Esophagus muscularis mucosa (tissue), 4 donors: Measurements from ENCODE around the gene SCAMP2. TPM values are rescaled to one million over a fixed set of nuclear protein-coding genes. Genes with fewer than 3 reads are reported as not detected.

Source experiments
- DNase-seq: peaks from one replicate; pipeline ENCODE4 v3.0.0-alpha.2; 2017; ENCODE audit errors: extremely low spot score
- H3K27ac ChIP-seq, 4 donors: fragments of 200-600 bp; sonication (generic); replicated peaks in 1 of 4; 1 replicate in 3 of 4; 2 replicates in 1 of 4; pipeline ENCODE4 v1.5.1; 2016 to 2019; ENCODE audit warnings: mild to moderate bottlenecking in 1 of 4
- H3K27me3 ChIP-seq, 4 donors: fragments of 200-600 bp; sonication (generic); one replicate each; pipeline versions ENCODE4 v1.5.1 to v1.6.0; 2016 to 2019
- H3K36me3 ChIP-seq, 4 donors: fragments of 200-600 bp; sonication (generic); one replicate each; pipeline ENCODE4 v1.5.1; 2016 to 2019
- H3K4me1 ChIP-seq, 4 donors: fragments of 200-600 bp; sonication (generic); one replicate each; pipeline ENCODE4 v1.5.1; 2016 to 2019
- H3K4me3 ChIP-seq, 4 donors: fragments of 200-600 bp; sonication (generic); 1 replicate in 2 of 4; 2 replicates in 2 of 4; pipeline ENCODE4 v1.5.1; 2016 to 2019; ENCODE audit warnings: mild to moderate bottlenecking in 4 of 4, moderate library complexity in 1 of 4
- H3K9me3 ChIP-seq, 4 donors: fragments of 200-600 bp; sonication (generic); 1 replicate in 3 of 4; 2 replicates in 1 of 4; pipeline ENCODE4 v1.5.1; 2016 to 2019
- EP300 ChIP-seq: sonication (generic); formaldehyde crosslinking; IDR thresholded peaks from one replicate; pipeline ENCODE4 v1.6.1; 2017; ENCODE audit warnings: antibody characterized with exemption
- POLR2A ChIP-seq: fragments of 450-650 bp; IDR thresholded peaks from one replicate; pipeline ENCODE4 v1.6.1; 2017; ENCODE audit warnings: antibody characterized with exemption, moderate library complexity, mild to moderate bottlenecking, low read depth
- POLR2AphosphoS5 ChIP-seq, 2 donors: sonication (generic); formaldehyde crosslinking; IDR thresholded peaks; one replicate each; pipeline ENCODE4 v1.6.1; 2017; ENCODE audit warnings: antibody characterized with exemption in 2 of 2
- WGBS: methylation state at CpG from one replicate; pipeline ENCODE4 v1.1.5; 2018; 5-methylcytosine and 5-hydroxymethylcytosine counted together
- intact Hi-C: fragments of 100-400 bp; cut with DNase I; formaldehyde crosslinking; loops from one replicate; pipeline ENCODE4 v1.15.1; 2023
- total RNA-seq, 4 donors: library from RNA; depleted of rRNA; stranded (reverse); fragments of >200 nt; gene quantifications; one replicate each; pipeline versions ENCODE4 v1.1.0 to v1.2.1, GENCODE V29; 2016
- TF ChIP-seq, protein P1 (sequence below), 3 experiments: fragments of 200-600 bp in 2 of 3; fragments of 450-650 bp in 1 of 3; sonication (generic) in 2 of 3; IDR thresholded peaks; one replicate each; pipeline ENCODE4 v1.5.1; 2017 to 2019; ENCODE audit warnings: antibody characterized with exemption in 3 of 3, mild to moderate bottlenecking in 2 of 3, moderate library complexity in 1 of 3

SCAMP2 gene
- total RNA-seq, 4 donors from 2014 or later = 57.3 to 125 (median 94.9) TPM

DNA sequence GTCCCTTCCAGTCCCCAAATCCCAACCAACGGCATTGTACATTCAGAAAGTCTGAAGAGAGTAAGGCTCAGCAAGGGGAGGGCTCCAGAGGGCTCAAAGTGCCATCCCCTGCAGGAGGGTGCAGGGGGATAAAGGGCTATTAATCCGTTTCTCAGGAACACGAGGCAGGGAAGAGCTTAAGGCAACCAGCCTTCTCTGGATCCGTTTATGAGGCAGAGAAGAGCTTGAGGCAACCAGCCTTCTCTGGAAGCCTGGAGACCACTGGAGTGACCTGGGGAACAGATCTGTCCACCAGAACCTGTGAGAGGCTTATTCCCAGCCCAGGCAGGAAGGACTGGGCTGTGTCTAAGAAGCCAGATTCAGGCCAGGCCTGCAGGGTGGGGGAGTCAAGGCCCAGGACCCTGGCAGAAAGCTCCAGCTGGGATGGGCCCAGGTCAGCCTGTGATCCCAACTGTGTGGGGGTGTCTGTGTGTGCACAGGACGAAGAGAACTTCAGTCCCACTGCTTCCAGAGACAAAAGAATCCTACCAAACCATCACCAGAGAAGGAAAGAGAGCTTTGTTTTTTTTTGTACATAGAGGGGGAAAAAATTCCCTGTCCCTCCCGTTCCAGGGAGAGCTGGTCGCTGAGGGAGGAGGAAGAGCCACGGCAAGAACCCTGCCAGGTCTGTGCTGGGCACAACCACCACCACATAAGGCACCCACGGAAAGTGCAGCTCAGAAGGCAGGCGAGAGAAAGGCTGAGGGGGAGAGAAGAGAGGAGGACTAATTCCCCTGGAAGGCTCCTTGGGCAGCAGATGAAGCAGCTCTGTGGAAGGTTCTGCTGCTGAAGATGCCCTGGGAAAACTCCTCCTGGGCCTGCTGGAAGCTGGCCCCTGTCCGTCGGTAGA is 28.6 kb downstream of the SCAMP2 start:
- intact Hi-C loops = no loop called here
- DNase-seq = no peak
- Histone ChIP-seq H3K36me3 (peaks cover 22 to 71% (median 63%) of the 10 kb centered on the region in 4 donors), H3K27ac (peak overlapping the region; percentile 74 to 90 (median 88)), H3K4me3 (no peak overlapping the region), H3K4me1 (peaks cover 28 to 57% (median 39%) of the 10 kb centered on the region in 4 donors), H3K27me3 (no peaks in the 10 kb centered on the region), H3K9me3 (no peaks in the 10 kb centered on the region)
- 82% methylated on average over 12 of the region's 12 CpGs for WGBS
- TF ChIP-seq, protein P1, sequence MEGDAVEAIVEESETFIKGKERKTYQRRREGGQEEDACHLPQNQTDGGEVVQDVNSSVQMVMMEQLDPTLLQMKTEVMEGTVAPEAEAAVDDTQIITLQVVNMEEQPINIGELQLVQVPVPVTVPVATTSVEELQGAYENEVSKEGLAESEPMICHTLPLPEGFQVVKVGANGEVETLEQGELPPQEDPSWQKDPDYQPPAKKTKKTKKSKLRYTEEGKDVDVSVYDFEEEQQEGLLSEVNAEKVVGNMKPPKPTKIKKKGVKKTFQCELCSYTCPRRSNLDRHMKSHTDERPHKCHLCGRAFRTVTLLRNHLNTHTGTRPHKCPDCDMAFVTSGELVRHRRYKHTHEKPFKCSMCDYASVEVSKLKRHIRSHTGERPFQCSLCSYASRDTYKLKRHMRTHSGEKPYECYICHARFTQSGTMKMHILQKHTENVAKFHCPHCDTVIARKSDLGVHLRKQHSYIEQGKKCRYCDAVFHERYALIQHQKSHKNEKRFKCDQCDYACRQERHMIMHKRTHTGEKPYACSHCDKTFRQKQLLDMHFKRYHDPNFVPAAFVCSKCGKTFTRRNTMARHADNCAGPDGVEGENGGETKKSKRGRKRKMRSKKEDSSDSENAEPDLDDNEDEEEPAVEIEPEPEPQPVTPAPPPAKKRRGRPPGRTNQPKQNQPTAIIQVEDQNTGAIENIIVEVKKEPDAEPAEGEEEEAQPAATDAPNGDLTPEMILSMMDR (IDR thresholded peaks at IDR 0.05) = no peak
- TF ChIP-seq POLR2AphosphoS5 (IDR thresholded peaks at IDR 0.05) (no peak), EP300 (no peak), POLR2A (no peak)

DNA sequence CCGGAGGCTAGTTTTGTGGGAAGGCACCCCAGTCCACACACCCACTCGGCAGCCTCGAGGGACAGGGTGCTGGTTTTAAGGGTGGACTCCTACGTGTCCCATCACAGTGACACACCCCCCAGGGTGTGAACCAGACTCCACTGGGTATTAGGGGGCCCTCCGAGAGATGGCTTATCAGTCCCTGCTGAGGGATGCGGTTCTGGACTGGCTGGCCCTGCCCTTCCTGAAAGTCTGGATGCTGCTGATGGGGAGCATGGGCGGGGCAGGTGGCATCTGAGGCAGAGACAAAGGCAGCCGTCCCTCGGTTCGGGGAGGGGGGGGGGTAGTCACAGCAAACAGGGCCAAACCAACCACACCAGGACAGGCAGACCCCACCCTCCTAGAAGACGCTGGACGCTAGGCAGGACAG is 29.3 kb downstream of the SCAMP2 start:
- no peak for TF ChIP-seq POLR2A
- TF ChIP-seq, protein P1 (IDR thresholded peaks at IDR 0.05) = no peak
- no peak for TF ChIP-seq EP300
- no peak for TF ChIP-seq POLR2AphosphoS5 (IDR thresholded peaks at IDR 0.05)

DNA sequence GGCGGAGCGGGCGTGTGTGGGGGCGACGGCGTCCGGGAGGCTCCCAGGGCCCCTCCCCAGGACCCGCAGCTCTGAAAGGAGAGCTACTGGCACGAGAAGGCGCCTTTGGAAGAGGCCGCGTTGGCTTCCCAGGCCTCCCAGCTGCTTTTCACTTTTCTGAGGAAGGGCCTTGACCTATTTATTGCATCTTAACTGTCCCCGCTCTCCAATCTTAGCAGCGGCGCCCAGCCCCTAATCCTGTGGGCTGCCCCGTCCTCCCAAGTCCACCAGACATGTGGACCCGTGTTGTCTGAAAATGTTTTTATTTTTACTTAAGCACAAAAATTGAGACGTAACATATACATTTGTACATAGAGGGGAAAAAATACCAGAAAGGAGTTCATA is 29.7 kb downstream of the SCAMP2 start:
- H3K36me3 ChIP-seq = peaks cover 14 to 71% (median 64%) of the 10 kb centered on the region in 4 donors
- no peak for TF ChIP-seq POLR2AphosphoS5 (IDR thresholded peaks at IDR 0.05)
- TF ChIP-seq, protein P1 (IDR thresholded peaks at IDR 0.05) = no peak
- TF ChIP-seq EP300 = no peak
- TF ChIP-seq POLR2A = no peak
- peaks cover 28 to 57% (median 39%) of the 10 kb centered on the region in 4 donors for H3K4me1 ChIP-seq
- H3K9me3 ChIP-seq = no peaks in the 10 kb centered on the region
- intact Hi-C loops = loop anchor here (1.0 kb wide), 1 partner anchor 58 kb away; no protein-coding TSS in a partner anchor
- H3K4me3 ChIP-seq = peak overlapping the region; percentile 82 to 99 (median 92)
- no peaks in the 10 kb centered on the region for H3K27me3 ChIP-seq
- no peak for DNase-seq
- H3K27ac ChIP-seq = peak overlapping the region; percentile 74 to 90 (median 88)
- 13% methylated on average over 18 of the region's 18 CpGs for WGBS

More for the DNA sequence above, 29.3 kb downstream of the SCAMP2 start:
- Histone ChIP-seq H3K27ac (peak overlapping the region; percentile 74 to 90 (median 88)), H3K36me3 (peaks cover 17 to 71% (median 64%) of the 10 kb centered on the region in 4 donors), H3K27me3 (no peaks in the 10 kb centered on the region), H3K4me1 (peaks cover 28 to 57% (median 39%) of the 10 kb centered on the region in 4 donors), H3K9me3 (no peaks in the 10 kb centered on the region), H3K4me3 (peak overlapping the region in 3 of 4 donors; percentile 82 to 99 (median 87))
- DNase-seq = no peak
- intact Hi-C loops = loop anchor here (1.0 kb wide), 1 partner anchor 57 kb away; no protein-coding TSS in a partner anchor
- WGBS = 80% methylated on average over 8 of the region's 12 CpGs

DNA sequence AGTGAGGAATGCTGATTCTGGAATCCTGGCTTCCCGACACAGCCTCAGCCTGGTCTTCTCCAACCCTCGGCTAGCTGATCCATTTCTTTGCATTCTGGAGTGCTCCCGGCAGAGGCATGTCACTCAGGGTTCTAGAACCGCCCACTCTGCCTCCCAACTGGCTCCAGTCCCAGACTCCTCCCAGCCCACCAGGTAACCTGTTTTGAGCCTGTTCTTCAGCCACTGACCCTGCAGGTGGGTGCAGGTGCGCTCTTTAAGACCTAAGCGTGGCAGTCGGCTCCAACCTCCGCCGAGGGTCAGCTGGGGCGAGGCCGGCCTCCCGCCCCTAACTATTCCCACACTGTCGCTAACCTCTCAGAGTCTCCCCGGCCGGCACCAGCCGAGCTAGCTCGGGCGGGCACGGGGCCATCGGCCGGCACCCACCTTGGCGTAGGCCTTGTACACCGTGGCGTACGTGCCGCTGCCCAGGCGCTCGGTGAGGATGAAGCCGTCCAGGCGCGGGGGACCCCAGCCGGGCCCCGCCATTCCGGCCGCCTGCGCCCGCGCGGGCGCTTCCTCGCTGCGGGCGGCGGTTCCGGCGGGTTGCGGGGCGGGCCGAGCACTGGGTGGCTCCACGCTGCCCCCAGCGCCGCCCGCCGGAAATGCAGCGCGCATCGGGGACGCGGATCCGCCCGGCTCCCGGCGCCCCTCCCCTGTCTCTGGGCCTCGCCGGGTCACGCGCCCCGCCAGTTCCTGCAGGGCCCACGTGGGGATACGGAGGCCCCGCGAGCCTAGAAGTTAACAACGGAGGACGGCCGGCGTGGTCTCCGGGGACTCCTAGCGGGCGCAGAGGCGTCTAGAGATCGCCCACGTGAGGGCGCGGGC is 30.4 kb downstream of the SCAMP2 start, which contains the start of gene ULK3:
Gene ULK3 (minus strand): TSS at position 576 of the 864 bp plus-strand sequence. CDS start 51 bp downstream, at position 525.
- H3K9me3 ChIP-seq = no peaks in the 10 kb centered on the region
- H3K27me3 ChIP-seq = no peaks in the 10 kb centered on the region
- H3K36me3 ChIP-seq = peaks cover 8 to 71% (median 64%) of the 10 kb centered on the region in 4 donors
- peaks cover 23 to 53% (median 35%) of the 10 kb centered on the region in 4 donors for H3K4me1 ChIP-seq
- WGBS = 0% methylated on average over 6 of the region's 84 CpGs
- TF ChIP-seq POLR2AphosphoS5 (IDR thresholded peaks at IDR 0.05) = peak; percentile 72 to 85
- no peak for TF ChIP-seq EP300
- no peak for TF ChIP-seq POLR2A
- TF ChIP-seq, protein P1 (IDR thresholded peaks at IDR 0.05) = peak; percentile 62 to 89 (median 87)
- DNase-seq = peak; percentile 96
- intact Hi-C loops = loop anchor here (1.0 kb wide), 1 partner anchor 58 kb away; no protein-coding TSS in a partner anchor
- peak within 1 kb of the TSS; percentile 82 to 99 (median 92) for H3K4me3 ChIP-seq
- H3K27ac ChIP-seq = peak within 1 kb of the TSS; percentile 74 to 90 (median 88)
